ENCODE data around the gene CYP27A1. TPM values are rescaled to one million over a fixed set of nuclear protein-coding genes. Genes with fewer than 3 reads are reported as not detected.

The CYP27A1 gene
- total RNA-seq, 3 donors from 2014 or later: 25.6 to 65.0 (median 28.8) TPM

GRCh38 chr2:218831378-218831990 is 49.5 kb downstream of the CYP27A1 start, which contains the start of gene PRKAG3:
Gene PRKAG3, minus strand, starts transcription at chr2:218831803.
- DNase-seq (ENCODE audit: low spot score in 2 of 2): no peak
- no peaks in the 10 kb centered on the region for H3K27me3 ChIP-seq
- no peaks in the 10 kb centered on the region for H3K4me1 ChIP-seq
- intact Hi-C loops (cut with DNase I; ENCODE audit: low total_unique reads): loop anchor here (10.0 kb wide), 1 partner anchor 117 kb away; the partner anchor contains the start of gene TTLL4
- H3K4me3 ChIP-seq: no peak within 1 kb of the TSS
- peak within 1 kb of the TSS in 1 of 2 donors; percentile 32 for H3K27ac ChIP-seq
- H3K9me3 ChIP-seq: no peaks in the 10 kb centered on the region
- TF ChIP-seq POLR2A (IDR thresholded peaks at IDR 0.05) (no peak), CTCF (IDR thresholded peaks at IDR 0.05) (no peak), POLR2AphosphoS5 (IDR thresholded peaks at IDR 0.05) (no peak)
- no peaks in the 10 kb centered on the region for H3K36me3 ChIP-seq

GRCh38 chr2:218832081-218832480 is 50.1 kb downstream of the CYP27A1 start:
- Histone ChIP-seq H3K36me3 (no peaks in the 10 kb centered on the region), H3K9me3 (no peaks in the 10 kb centered on the region), H3K4me3 (no peak overlapping the region), H3K27ac (peak overlapping the region in 1 of 2 donors; percentile 32), H3K27me3 (no peaks in the 10 kb centered on the region), H3K4me1 (no peaks in the 10 kb centered on the region)
- TF ChIP-seq CTCF (IDR thresholded peaks at IDR 0.05): no peak
- TF ChIP-seq POLR2A (IDR thresholded peaks at IDR 0.05): no peak
- TF ChIP-seq POLR2AphosphoS5 (IDR thresholded peaks at IDR 0.05): no peak
- intact Hi-C loops (cut with DNase I; ENCODE audit: low total_unique reads): loop anchor here (10.0 kb wide), 1 partner anchor 117 kb away; the partner anchor contains the start of gene TTLL4
- DNase-seq (ENCODE audit: low spot score in 2 of 2): no peak

GRCh38 chr2:218832520-218832919 is 50.6 kb downstream of the CYP27A1 start:
- intact Hi-C loops (cut with DNase I; ENCODE audit: low total_unique reads): loop anchor here (10.0 kb wide), 1 partner anchor 118 kb away; the partner anchor contains the start of gene TTLL4
- no peak for DNase-seq (ENCODE audit: low spot score in 2 of 2)
- TF ChIP-seq CTCF (IDR thresholded peaks at IDR 0.05) (no peak), POLR2A (IDR thresholded peaks at IDR 0.05) (no peak), POLR2AphosphoS5 (IDR thresholded peaks at IDR 0.05) (no peak)
- H3K4me1 ChIP-seq: no peaks in the 10 kb centered on the region
- H3K27me3 ChIP-seq: no peaks in the 10 kb centered on the region
- H3K27ac ChIP-seq: peak overlapping the region in 1 of 2 donors; percentile 32
- peaks cover 0 to 3% of the 10 kb centered on the region in 2 donors for H3K9me3 ChIP-seq
- H3K36me3 ChIP-seq: no peaks in the 10 kb centered on the region
- no peak overlapping the region for H3K4me3 ChIP-seq

GRCh38 chr2:218833023-218833609 is 51.2 kb downstream of the CYP27A1 start:
- intact Hi-C loops (cut with DNase I; ENCODE audit: low total_unique reads): loop anchor here (1.0 to 10.0 kb wide), 2 partner anchors 25 to 118 kb away; partner anchors contain the start of gene TTLL4
- Histone ChIP-seq H3K4me1 (no peaks in the 10 kb centered on the region), H3K4me3 (no peak overlapping the region), H3K9me3 (peaks cover 0 to 5% of the 10 kb centered on the region in 2 donors), H3K36me3 (no peaks in the 10 kb centered on the region), H3K27ac (peak overlapping the region in 1 of 2 donors; percentile 32), H3K27me3 (no peaks in the 10 kb centered on the region)
- TF ChIP-seq POLR2AphosphoS5 (IDR thresholded peaks at IDR 0.05): no peak
- no peak for TF ChIP-seq POLR2A (IDR thresholded peaks at IDR 0.05)
- TF ChIP-seq CTCF (IDR thresholded peaks at IDR 0.05): no peak
- DNase-seq (ENCODE audit: low spot score in 2 of 2): no peak

GRCh38 chr2:218834685-218835084 is 52.7 kb downstream of the CYP27A1 start:
- H3K27ac ChIP-seq: no peak overlapping the region
- H3K9me3 ChIP-seq: peaks cover 0 to 5% of the 10 kb centered on the region in 2 donors
- intact Hi-C loops (cut with DNase I; ENCODE audit: low total_unique reads): loop anchor here (10.0 kb wide), 1 partner anchor 120 kb away; the partner anchor contains the start of gene TTLL4
- no peak overlapping the region for H3K4me3 ChIP-seq
- no peak for TF ChIP-seq POLR2AphosphoS5 (IDR thresholded peaks at IDR 0.05)
- TF ChIP-seq CTCF (IDR thresholded peaks at IDR 0.05): no peak
- TF ChIP-seq POLR2A (IDR thresholded peaks at IDR 0.05): no peak
- no peaks in the 10 kb centered on the region for H3K36me3 ChIP-seq
- H3K27me3 ChIP-seq: no peaks in the 10 kb centered on the region
- no peaks in the 10 kb centered on the region for H3K4me1 ChIP-seq
- DNase-seq (ENCODE audit: low spot score in 2 of 2): no peak
